Fibroblast of skin of scalp (primary cell): ENCODE results near the gene NLE1.

Experiments used
- DNase-seq: peaks from one replicate; pipeline ENCODE4 v3.0.0-alpha.2; 2013

Gene NLE1

DNA sequence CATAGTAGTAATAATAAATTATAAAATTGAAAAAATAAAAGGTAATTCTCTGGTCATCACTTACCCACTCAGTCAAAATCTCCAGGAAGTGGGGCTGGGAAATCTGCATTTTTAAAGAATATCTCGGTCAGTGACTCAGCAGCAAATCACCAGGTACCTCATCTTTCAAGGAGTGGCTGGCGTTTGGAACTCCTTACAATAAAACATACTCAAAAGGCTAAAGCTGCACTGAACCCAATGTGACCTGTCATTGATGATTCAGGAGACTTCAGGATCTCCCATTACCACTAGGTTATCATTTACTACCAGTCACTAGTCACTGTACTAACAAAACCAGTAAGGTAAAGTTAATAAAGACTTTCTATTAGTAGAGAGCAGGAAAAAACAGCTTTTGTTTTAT is 57.1 kb downstream of the NLE1 start:
- no peak for DNase-seq

DNA sequence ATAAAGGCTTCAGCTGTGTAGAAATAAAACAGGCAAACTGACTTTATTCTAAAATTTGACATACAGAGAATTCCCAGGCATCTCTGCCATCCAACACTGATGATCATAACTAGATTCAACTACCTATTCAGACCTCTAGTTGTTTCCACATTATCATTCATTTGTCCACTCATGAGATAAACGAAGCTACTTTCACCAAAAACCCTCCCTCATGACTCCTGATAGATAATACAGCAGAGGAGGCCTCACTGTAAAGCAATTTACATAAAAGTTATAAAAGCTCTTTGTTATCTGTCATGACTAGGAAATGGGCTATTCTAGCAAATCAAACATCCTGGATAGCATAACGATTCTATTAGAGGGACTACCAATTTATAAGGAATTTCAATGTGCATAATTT is 59.0 kb downstream of the NLE1 start:
- DNase-seq: no peak

DNA sequence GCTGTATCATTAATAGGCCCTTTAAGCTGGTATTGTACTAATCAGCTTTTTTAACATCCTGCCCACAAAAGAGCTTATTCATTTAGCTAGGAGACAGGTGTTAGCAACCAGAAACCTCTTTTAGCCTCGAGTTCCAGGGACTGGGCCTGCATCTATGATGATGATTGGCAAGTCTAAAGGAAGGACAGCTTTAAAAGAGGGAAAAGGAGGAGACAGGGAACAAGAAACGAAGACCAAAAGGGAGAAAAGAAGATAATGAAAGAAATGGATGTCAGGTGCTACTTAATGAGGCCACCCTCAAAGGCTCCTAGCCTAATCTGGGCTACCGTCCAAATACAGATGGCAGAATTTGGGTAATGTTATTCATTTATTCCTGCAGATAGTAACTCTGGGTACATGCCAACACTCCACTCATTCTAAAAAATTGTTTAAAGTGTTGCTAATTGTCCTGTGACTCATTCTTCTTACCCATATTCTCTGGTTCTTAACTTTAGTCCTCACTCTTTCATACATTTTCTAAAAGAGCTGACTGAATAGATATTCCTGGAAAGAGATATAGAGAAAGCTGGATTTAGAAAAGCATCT is 59.9 kb downstream of the NLE1 start:
- peak; percentile 78 for DNase-seq

DNA sequence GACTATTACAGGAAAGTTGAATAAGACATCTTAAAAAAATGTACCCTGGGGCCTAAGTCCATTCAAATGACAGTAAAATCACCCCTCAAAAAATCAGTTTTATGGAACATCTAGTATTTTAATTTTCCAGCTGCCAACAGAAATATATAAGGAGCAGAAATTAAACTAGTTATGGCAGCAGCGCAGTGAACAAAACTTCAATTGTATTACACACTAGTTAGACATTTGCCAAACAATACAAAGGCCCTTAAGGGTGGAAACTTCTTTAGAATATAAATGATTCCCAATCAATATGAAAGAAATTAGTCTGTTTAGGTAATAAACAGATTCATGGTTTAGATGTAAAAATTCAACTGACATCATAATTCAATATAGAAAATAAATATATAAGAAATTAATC is 60.5 kb downstream of the NLE1 start:
- no peak for DNase-seq

DNA sequence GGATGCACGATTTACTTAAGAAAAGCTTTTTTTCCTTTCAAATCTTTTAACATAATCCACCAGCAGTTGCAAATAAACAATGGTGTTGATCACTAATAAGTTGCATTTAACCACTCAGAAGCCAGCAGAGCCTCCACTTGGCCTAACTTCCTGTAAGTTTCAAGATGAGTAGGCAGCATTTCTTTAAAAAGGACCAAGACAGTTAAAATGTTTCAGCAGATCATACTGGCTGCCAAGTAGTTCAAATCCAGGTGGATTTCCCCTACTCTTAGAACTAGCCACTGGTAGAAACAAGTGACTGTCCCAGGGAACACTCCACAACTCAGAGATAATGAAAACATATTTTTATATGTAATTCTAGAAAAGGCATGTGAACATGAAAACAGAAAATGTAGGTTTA is 61.6 kb downstream of the NLE1 start:
- DNase-seq: no peak

DNA sequence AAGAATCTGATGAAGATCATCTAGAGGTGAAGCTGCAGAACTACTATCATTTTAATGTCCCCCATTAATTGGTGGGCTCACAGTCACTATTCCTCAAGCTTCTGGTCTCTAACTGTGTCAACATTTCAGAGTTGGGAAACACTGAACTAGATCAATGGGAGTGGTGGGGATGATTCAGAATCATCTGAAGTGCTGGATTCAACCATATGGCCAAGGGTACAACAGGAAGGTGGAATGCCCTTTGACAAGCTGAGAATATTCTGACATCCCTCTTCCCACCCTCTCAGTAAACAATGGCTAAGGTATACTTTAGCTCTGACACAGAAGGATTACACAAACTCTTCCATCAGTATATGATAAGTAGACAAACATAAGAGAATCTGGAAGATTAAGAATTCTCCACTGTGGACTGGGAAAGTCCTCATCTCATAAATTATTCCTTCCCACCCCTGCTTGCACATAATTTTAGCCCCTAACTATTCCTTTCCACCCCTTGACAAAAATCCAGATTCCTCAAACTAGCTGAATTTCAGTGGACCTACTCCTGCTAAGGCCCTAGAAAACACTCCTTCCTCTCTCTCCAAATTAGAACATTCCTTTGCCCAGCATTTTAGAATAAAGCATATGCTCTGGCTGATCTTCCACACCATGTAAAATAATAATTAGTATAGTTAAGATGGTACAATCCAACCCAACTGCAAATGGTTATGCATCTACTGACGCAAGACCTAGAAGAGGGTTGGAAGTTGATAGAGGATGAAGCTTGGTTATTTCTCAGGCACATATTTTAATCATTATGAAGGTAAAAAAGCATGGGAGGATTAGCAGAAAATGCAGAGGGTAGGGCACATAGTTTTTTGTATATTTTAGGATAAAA is 62.3 kb downstream of the NLE1 start:
- no peak for DNase-seq
